GM10847 (cell line): ENCODE results near the gene FOXD4L4.
"Not testable (repeated sequence)": the region's sequence is repeated elsewhere in the genome, so short reads cannot be mapped to it uniquely, and the experiment has no call there.

ENCODE experiments used
- POLR2A ChIP-seq: IDR thresholded peaks from 2 replicates; pipeline ENCODE4 v1.6.1; 2011; ENCODE audit not compliant: insufficient read length; ENCODE audit errors: extremely low read depth

Gene FOXD4L4

GRCh38 chr9:65737096-65737564, at the start of gene FOXD4L4:
TSS of gene FOXD4L4 (plus strand) at chr9:65737146. CDS start at chr9:65737146, 0 bp downstream.
- not testable (repeated sequence) for TF ChIP-seq POLR2A
